ENCODE data around the gene LMNA. TPM values are rescaled to one million over a fixed set of nuclear protein-coding genes. Genes with fewer than 3 reads are reported as not detected.

The LMNA gene
- total and polyA plus RNA-seq, 4 donors: 60.4 to 160 (median 97.2) TPM

- H3K9me3 ChIP-seq (ENCODE audit: control insufficient read depth in 4 of 4, low read length in 3 of 4): no peaks in the 10 kb centered on the region
- no peak for DNase-seq (ENCODE audit: low spot score)
- H3K4me3 ChIP-seq (ENCODE audit: low read depth in 1 of 3, low read length in 3 of 3): no peak overlapping the region
- H3K36me3 ChIP-seq (ENCODE audit: control insufficient read depth in 4 of 4, insufficient read depth in 3 of 4, low read depth in 1 of 4, low read length in 3 of 4): no peaks in the 10 kb centered on the region
- no peak overlapping the region for H3K9ac ChIP-seq (ENCODE audit: low read depth in 1 of 2, low read length in 2 of 2)
- TF ChIP-seq ATF3 (IDR thresholded peaks at IDR 0.05): no peak
- TF ChIP-seq CTCF (IDR thresholded peaks at IDR 0.05; ENCODE audit: low read depth, low read length, missing input control): no peak
- no peak for TF ChIP-seq REST (IDR thresholded peaks at IDR 0.05)
- no peak for TF ChIP-seq TAF1 (conservative IDR thresholded peaks at IDR 0.05)
- no peak for TF ChIP-seq EGR1 (IDR thresholded peaks at IDR 0.05; ENCODE audit: low read depth in 2 of 2)
- TF ChIP-seq HNF4A (conservative IDR thresholded peaks at IDR 0.05): no peak
- TF ChIP-seq ZBTB33 (IDR thresholded peaks at IDR 0.05): no peak
- no peak for TF ChIP-seq FOXA2 (IDR thresholded peaks at IDR 0.05)
- TF ChIP-seq NR2F2 (IDR thresholded peaks at IDR 0.05): no peak
- TF ChIP-seq RXRA (IDR thresholded peaks at IDR 0.05): no peak
- TF ChIP-seq GABPA (IDR thresholded peaks at IDR 0.05 in 1 of 2, conservative IDR thresholded peaks at IDR 0.05 in 1 of 2): no peak
- no peak for TF ChIP-seq JUND (IDR thresholded peaks at IDR 0.05)
- no peak for TF ChIP-seq HNF4G (IDR thresholded peaks at IDR 0.05)
- no peak for TF ChIP-seq MAX (IDR thresholded peaks at IDR 0.05)
- TF ChIP-seq YY1 (IDR thresholded peaks at IDR 0.05): no peak
- TF ChIP-seq FOXA1 (IDR thresholded peaks at IDR 0.05): no peak
- no peak for TF ChIP-seq SP1 (IDR thresholded peaks at IDR 0.05)
- TF ChIP-seq RAD21 (IDR thresholded peaks at IDR 0.05): no peak
- 95% methylated on average over 12 of the region's 12 CpGs for WGBS
- no peaks in the 10 kb centered on the region for H3K4me1 ChIP-seq (ENCODE audit: control insufficient read depth in 4 of 4, insufficient read depth in 4 of 4, low read length in 3 of 4)
- no peaks in the 10 kb centered on the region for H3K27me3 ChIP-seq (ENCODE audit: control insufficient read depth in 4 of 4, insufficient read depth in 4 of 4, low read length in 3 of 4)
- no peak overlapping the region for H3K27ac ChIP-seq (ENCODE audit: low read depth in 1 of 2, low read length in 2 of 2)
Observed at GRCh38 chr1:156176610-156177210, 62.2 kb downstream of the LMNA start.

Measured in liver (tissue), 9 donors.